ENCODE data around the gene SIPA1L3. TPM values are rescaled to one million over a fixed set of nuclear protein-coding genes. Genes with fewer than 3 reads are reported as not detected.

The SIPA1L3 gene
- total and polyA plus RNA-seq, 10 of the 15 experiments (the other 5 are each of a cell fraction or from before 2014, with no cell fraction given): 0.24 to 66.2 (median 19.1) TPM

DNA sequence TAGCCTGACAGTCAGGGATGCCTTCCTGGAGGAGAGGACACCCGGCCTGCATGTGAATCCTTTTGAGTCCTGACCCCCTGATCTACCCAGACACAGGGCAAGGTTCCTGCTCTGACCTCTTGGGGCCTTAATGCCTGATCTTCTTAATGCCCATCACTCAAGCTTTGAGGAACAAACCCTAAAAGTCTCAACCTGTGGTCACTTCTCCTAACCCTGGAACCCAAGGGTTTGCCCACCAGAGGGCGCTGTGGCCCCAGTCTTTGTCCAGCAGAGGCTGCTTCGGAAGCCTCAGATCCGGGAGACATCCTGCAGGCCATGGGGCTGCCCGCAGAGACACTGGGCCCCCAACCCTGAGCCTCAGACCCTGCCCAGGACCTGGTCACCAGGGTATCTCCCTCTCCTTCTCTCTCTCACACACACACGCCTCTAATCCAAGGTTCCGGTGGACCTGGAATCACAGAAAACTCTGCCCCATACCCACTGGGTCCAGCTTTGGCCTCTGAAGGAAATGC lies 326.8 kb downstream of the SIPA1L3 start:
- peaks cover 1 to 2% of the 10 kb centered on the region in 2 experiments; a peak in 3 of 4 replicates for H3K27me3 ChIP-seq (replicated peaks in 1 of 2; ENCODE audit: control insufficient read depth in 2 of 2, insufficient read depth in 2 of 2, low read length in 1 of 2)
- RAD21 ChIA-PET (ENCODE audit: unreplicated experiment): interaction anchor here (0.8 to 1.6 kb wide), 4 partner anchors 95 to 169 kb away, joined by 3 to 4 read pairs (median 3); partner anchors contain the start of gene FAM98C
- no TSS peak for BruUV-seq (replicated peaks)

More for the DNA sequence above, 326.8 kb downstream of the SIPA1L3 start:
- no peaks in the 10 kb centered on the region for H3K4me1 ChIP-seq (ENCODE audit: control insufficient read depth, insufficient read depth, low read length)
- ChIA-PET SMC1A (ENCODE audit: uncharacterized antibody, unreplicated experiment) (interaction anchor here (1.4 to 1.9 kb wide), 4 partner anchors 101 to 331 kb away, joined by 5 to 14 read pairs (median 9); partner anchors contain the start of genes CATSPERG, FAM98C and PSMD8), CTCF (interaction anchor here (0.6 to 2.4 kb wide), 8 partner anchors 9 to 331 kb away, joined by 3 to 15 read pairs (median 6); no protein-coding TSS in a partner anchor), POLR2A (no interaction called here)
- peak overlapping the region; percentile 46; the same call in 1 of the 2 replicates for H2AFZ ChIP-seq (ENCODE audit: control insufficient read depth, low read depth, low read length)
- no peaks in the 10 kb centered on the region for H3K9me3 ChIP-seq (replicated peaks; ENCODE audit: control insufficient read depth, insufficient read depth, low read length)
- ATAC-seq (peak; percentile 88), FAIRE-seq (peak; percentile 85), DNase-seq (ENCODE audit: low read depth, low spot score) (no peak)
- H3K4me3 ChIP-seq: no peak overlapping the region
- WGBS (ENCODE audit: insufficient coverage, insufficient replicate concordance, low lambda C conversion rate, missing lambda C conversion rate): 26% methylated on average over 7 of the region's 7 CpGs
- intact Hi-C loops (cut with micrococcal nuclease; ENCODE audit: unreplicated experiment) (loop anchor here (2.0 to 5.0 kb wide), 2 partner anchors 101 to 154 kb away; partner anchors contain the start of genes CATSPERG, GGN and SPRED3), in situ Hi-C loops (cut with MboI) (loop anchor here (5.0 kb wide), 1 partner anchor 331 kb away; no protein-coding TSS in a partner anchor)
- no peak overlapping the region for H3K27ac ChIP-seq (ENCODE audit: control insufficient read depth, insufficient read depth)
- TF ChIP-seq TBL1XR1 (IDR thresholded peaks at IDR 0.05; ENCODE audit: low read depth, low read length): no peak
- no peak for TF ChIP-seq MTA3 (IDR thresholded peaks at IDR 0.05; ENCODE audit: borderline replicate concordance, low read length)
- peak; percentile 87 for TF ChIP-seq RAD21 (IDR thresholded peaks at IDR 0.05; ENCODE audit: insufficient read depth, low read depth, low read length)
- TF ChIP-seq, protein P1, sequence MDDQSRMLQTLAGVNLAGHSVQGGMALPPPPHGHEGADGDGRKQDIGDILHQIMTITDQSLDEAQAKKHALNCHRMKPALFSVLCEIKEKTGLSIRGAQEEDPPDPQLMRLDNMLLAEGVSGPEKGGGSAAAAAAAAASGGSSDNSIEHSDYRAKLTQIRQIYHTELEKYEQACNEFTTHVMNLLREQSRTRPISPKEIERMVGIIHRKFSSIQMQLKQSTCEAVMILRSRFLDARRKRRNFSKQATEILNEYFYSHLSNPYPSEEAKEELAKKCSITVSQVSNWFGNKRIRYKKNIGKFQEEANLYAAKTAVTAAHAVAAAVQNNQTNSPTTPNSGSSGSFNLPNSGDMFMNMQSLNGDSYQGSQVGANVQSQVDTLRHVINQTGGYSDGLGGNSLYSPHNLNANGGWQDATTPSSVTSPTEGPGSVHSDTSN (IDR thresholded peaks at IDR 0.05; ENCODE audit: insufficient replicate concordance, low read depth, low read length): no peak
- peak; percentile 55 for TF ChIP-seq RUNX3 (IDR thresholded peaks at IDR 0.05; ENCODE audit: low read length)
- TF ChIP-seq SMC3 (IDR thresholded peaks at IDR 0.05; ENCODE audit: borderline replicate concordance, low read length): peak; percentile 91
- TF ChIP-seq ZNF24 (IDR thresholded peaks at IDR 0.05): no peak
- TF ChIP-seq, protein P2, sequence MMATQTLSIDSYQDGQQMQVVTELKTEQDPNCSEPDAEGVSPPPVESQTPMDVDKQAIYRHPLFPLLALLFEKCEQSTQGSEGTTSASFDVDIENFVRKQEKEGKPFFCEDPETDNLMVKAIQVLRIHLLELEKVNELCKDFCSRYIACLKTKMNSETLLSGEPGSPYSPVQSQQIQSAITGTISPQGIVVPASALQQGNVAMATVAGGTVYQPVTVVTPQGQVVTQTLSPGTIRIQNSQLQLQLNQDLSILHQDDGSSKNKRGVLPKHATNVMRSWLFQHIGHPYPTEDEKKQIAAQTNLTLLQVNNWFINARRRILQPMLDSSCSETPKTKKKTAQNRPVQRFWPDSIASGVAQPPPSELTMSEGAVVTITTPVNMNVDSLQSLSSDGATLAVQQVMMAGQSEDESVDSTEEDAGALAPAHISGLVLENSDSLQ (IDR thresholded peaks at IDR 0.05): peak; percentile 64
- TF ChIP-seq GABPA (IDR thresholded peaks at IDR 0.05; ENCODE audit: low read depth): no peak
- TF ChIP-seq ESRRA (IDR thresholded peaks at IDR 0.05; ENCODE audit: low read length): no peak
- TF ChIP-seq BHLHE40 (IDR thresholded peaks at IDR 0.05; ENCODE audit: borderline replicate concordance in 1 of 2, low read depth in 2 of 2, low read length in 1 of 2): 0 out of 4 replicates have a peak, but pooled peaks of 1 of the 2 experiments have one; percentile 9
- no peak for TF ChIP-seq ATF7 (IDR thresholded peaks at IDR 0.05; ENCODE audit: low read depth)
- TF ChIP-seq RB1 (IDR thresholded peaks at IDR 0.05; ENCODE audit: borderline replicate concordance): no peak
- TF ChIP-seq YY1 (IDR thresholded peaks at IDR 0.05; ENCODE audit: low read depth, low read length): peak; percentile 42; the same call in 1 of the 2 replicates
- TF ChIP-seq, protein P3, sequence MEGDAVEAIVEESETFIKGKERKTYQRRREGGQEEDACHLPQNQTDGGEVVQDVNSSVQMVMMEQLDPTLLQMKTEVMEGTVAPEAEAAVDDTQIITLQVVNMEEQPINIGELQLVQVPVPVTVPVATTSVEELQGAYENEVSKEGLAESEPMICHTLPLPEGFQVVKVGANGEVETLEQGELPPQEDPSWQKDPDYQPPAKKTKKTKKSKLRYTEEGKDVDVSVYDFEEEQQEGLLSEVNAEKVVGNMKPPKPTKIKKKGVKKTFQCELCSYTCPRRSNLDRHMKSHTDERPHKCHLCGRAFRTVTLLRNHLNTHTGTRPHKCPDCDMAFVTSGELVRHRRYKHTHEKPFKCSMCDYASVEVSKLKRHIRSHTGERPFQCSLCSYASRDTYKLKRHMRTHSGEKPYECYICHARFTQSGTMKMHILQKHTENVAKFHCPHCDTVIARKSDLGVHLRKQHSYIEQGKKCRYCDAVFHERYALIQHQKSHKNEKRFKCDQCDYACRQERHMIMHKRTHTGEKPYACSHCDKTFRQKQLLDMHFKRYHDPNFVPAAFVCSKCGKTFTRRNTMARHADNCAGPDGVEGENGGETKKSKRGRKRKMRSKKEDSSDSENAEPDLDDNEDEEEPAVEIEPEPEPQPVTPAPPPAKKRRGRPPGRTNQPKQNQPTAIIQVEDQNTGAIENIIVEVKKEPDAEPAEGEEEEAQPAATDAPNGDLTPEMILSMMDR (IDR thresholded peaks at IDR 0.05 in 2 of 3, conservative IDR thresholded peaks at IDR 0.05 in 1 of 3; ENCODE audit: control insufficient read depth in 2 of 3, extremely low read depth in 1 of 3, insufficient read depth in 1 of 3, low read depth in 3 of 3, low read length in 3 of 3): peak; percentile 80 to 90 (median 89)
- no peak overlapping the region for H3K9ac ChIP-seq (ENCODE audit: control insufficient read depth, insufficient read depth, low read length)
- H3K79me2 ChIP-seq (ENCODE audit: control insufficient read depth, insufficient read depth, low read length): no peaks in the 10 kb centered on the region
- no peaks in the 10 kb centered on the region for H4K20me1 ChIP-seq (ENCODE audit: control insufficient read depth, insufficient read depth)
- H3K4me2 ChIP-seq (ENCODE audit: control insufficient read depth, insufficient read depth): no peak overlapping the region
- no peaks in the 10 kb centered on the region for H3K36me3 ChIP-seq (ENCODE audit: control insufficient read depth in 2 of 2, insufficient read depth in 2 of 2, low read length in 1 of 2)

Data from GM12878 (cell line).